Embryonic facial prominence (tissue), 1 donor: ENCODE results near the gene NKX2-2.
"Not testable (repeated sequence)": the region's sequence is repeated elsewhere in the genome, so short reads cannot be mapped to it uniquely, and the experiment has no call there.

Experiments used
- DNase-seq: peaks from one replicate; pipeline ENCODE4 v3.0.0-alpha.2; 2016; ENCODE audit errors: extremely low spot score

Gene NKX2-2

DNA sequence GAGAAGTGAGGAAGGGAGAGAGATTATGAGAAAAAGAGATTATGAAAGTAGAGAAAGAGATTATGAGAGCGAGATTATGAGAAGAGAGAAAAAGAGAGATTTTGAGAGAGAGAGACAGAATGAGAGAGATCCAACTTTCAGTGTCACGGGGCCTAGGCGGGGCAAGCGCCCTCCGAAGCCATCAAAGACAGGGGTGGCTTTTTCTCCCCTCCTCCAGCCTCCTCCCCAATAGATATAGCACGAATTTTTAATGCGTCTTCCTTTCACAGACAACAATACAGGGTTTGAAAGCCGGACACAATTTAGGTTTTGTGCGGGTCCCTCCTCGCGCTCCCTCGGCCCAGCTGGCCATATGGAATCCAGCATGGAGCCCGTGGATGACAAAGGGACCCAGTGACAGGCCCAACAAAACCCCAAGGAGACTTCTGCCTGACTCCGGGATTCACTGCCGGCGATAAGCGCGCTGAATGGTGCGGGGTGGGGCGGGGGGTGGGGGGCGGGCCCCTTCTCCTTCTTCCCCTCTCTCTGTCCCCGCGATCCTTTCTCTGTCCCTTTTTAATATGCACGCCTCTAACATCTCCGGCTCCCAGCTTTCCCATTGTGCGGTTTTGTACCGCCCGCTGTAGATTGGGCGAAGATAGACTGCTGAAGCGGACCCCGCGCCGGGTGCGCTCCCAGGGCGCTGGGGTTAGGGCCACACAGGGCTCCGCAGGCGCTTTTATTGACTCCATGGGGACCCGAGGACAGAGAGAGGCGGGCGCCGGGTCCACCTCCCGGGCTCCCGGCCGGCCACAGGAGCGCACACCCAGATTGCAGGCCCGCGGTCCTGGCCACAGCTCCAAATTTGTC, 5.4 kb downstream of the NKX2-2 start:
- DNase-seq: no peak

DNA sequence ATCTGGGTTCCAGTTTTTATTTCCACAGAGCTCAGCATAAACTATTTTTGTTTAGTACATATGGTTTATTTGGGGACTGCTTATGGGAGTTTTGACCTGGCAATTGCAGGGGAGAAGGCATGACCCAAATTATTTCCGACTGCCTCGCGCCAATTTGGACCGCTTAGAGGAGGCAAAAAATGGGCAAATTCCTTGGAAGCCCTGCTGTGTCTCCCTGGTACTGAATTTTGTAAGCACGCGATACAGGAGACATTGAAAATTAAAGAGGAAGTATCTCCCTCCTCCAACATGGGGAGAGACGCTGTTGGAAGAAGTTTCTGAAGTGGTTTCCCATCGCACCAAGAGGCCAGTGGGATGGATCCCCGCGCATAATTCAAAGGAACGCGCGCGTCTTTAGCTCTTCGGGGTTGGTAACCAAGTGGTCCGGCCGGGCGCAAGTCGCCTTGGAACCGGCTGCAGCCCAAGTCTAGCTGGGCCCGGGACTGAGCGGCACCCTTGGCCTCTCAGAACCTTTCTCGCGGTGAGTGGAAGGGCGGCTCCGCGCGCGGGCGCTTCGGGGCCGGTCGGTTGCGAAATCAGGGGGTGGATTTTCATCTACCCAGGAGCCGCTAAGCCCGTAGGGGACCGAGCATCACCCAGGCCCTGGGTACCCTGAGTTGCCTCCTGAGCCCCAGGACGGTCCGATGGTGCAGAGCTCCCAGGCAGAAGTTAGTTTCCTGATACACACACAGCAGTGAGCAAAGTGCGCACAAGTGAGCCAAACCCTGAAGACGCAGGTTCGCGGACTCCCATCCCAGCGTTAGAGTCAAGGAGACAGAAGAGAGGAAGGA, 6.2 kb downstream of the NKX2-2 start:
- no peak for DNase-seq

GRCh38 chr20:21505810-21506530, 7.9 kb downstream of the NKX2-2 start:
- no peak for DNase-seq

GRCh38 chr20:21505161-21505809, 8.6 kb downstream of the NKX2-2 start:
- DNase-seq: no peak

- DNase-seq: no peak
Observed at GRCh38 chr20:21504323-21504722, 9.5 kb downstream of the NKX2-2 start.

GRCh38 chr20:21503345-21503744, 10.5 kb downstream of the NKX2-2 start:
- DNase-seq: no peak

DNA sequence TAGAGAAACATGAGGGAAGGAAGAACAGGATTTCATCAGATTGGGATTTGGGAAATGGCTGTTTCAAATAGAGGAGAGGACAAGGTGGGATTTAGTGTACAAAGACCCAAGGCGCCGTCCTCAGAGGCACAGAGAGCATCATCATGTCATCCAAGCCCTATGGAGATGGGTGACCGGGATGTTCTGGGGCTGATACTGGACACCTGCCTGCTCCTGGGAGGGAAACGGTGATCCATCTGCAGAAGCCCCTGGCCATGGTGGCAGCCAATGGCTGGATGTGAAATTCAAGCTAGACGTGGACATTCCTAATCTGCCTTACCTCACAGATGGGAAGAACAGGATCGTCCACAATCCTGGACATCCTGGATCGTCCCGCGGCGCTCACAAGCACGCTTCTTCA, 12.7 kb downstream of the NKX2-2 start:
- no peak for DNase-seq

DNA sequence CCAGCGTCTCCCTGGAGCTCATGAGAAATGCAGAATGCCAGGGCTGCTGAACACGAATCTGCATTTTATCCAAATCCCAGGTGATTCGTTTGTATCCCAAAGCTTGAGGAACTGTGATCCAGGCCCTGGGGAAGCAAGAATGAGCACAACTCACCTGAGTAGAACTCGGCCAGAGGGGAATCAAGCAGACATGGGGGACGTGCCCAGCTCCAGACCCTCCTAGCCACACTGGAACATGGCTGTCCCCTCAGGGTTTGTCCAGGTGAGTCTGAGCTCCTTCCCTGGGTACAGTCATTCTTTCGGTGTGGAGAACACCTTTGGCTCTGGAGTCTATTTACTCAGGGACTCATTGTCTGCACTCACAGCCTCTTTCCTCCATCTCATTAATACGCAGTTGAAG, 13.3 kb downstream of the NKX2-2 start:
- DNase-seq: no peak

GRCh38 chr20:21499641-21500040, 14.2 kb downstream of the NKX2-2 start:
- DNase-seq: no peak

DNA sequence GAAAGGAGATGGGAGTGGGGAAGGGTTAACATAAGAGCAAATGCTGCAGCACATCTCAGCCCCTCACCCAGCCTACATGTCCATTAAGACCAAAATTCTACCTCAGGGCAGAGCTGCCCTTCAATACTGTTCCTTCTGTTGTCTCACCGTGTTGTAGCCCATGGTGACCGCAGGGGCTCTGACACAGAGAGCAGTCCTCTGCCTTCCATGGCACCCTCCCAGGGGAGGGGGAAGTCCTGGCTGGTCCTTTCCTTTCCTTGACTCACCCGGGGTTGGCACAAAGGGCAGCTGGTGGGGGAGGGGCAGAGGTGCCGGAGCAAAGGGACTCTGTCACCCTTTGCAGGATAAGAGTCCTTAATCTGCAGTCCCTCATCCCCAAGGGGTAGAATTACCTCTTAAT, 15.2 kb downstream of the NKX2-2 start:
- DNase-seq: no peak

DNA sequence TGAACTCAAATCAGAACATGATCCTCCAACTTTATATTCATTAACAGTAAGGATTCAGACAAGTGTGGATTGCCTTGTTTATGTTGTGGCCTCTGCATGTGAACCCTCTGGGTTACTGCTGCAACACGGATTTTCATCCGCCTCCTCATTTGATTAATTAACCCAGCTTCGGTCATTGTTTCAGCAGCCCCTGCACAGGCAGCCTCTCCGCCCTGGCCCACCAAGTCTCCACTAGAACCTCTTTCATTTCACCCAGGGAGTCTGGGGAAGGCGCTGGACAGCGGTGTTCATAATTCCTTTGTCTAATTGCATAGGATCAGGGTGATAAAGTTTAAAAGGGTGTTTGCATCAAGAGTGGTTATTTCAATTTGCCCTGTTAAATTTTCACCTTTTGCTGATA, 15.7 kb downstream of the NKX2-2 start:
- no peak for DNase-seq

- no peak for DNase-seq
Observed at GRCh38 chr20:21496452-21496851, 17.4 kb downstream of the NKX2-2 start.

DNA sequence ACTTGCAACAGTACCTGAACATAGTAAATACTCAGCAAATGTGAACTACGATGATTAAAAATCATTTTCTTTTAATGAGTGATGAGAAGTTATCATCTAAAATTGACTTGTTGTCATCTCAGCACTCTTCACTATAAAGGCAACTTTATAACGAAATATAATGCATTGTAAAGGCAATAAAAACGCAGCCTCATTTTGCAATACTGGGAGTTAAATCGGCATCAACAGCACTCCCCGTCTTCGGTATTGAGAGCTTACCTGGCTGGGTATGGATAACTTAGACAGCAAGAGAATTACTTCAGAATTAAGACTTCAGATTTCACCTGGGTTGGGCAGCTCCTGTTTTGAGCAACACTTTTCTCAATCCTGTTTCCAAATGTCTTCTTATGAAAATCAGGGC, 20.8 kb downstream of the NKX2-2 start:
- DNase-seq: no peak

DNA sequence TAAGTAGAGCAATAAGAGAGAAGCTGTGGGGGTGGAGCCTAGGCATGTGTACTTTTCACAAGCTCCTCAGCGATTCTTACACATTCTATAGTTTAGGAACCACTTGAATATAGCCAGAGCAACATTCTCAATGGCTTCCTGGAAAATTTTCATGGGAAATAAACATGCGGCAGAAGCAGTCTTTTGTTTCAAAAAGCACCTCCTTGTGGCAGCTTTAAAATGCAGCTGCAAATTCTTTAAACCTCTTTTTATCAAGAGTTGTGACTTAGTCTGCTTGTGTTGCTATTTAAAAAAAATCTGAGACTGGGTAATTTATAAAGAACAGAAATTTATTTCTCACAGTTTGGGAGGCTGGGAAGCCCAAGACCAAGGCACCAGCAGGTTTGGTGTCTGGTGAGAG, 23.8 kb downstream of the NKX2-2 start:
- DNase-seq: no peak

DNA sequence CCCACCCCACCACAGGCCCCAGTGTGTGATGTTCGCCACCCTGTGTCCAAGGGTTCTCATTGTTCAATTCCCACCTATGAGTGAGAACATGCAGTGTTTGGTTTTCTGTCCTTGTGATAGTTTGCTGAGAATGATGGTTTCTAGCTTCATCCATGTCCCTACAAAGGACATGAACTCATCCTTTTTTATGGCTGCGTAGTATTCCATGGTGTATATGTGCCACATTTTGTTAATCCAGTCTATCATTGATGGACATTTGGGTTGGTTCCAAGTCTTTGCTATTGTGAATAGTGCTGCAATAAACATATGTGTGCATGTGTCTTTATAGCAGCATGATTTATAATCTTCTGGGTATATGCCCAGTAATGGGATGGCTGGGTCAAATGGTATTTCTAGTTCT, 33.7 kb downstream of the NKX2-2 start:
- DNase-seq: not testable (repeated sequence)

DNA sequence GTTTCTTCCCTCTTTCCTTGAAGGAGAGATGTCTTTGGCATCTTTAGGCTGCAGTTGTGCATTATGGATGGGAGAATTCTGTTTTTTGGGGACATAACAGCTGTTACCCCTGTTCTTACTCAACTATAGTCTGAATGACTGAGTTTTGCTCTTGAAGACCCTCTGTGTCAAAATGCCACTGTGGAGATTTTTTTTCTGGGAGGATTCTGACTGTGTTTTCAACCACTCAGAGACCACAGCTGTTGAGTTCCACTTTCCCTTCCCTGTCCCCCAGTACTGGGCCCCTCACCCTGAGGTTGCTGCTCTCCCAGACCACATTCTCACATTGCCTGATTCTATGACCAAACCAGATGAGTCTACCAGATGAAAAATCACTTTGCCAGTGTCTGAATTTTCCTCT, 48.1 kb downstream of the NKX2-2 start:
- no peak for DNase-seq

GRCh38 chr20:21464916-21465315, 48.9 kb downstream of the NKX2-2 start:
- no peak for DNase-seq
